Neural cell (in vitro differentiated cells): ENCODE measurements around the gene PCDHA1.

Experiments
- MXI1 ChIP-seq: fragments of 450-650 bp; conservative IDR thresholded peaks from 2 replicates; pipeline ENCODE4 v1.6.1; 2014; ENCODE audit warnings: antibody characterized with exemption, mild to moderate bottlenecking; ENCODE audit not compliant: poor library complexity, severe bottlenecking
- POLR2AphosphoS5 ChIP-seq: IDR thresholded peaks from 2 replicates; pipeline ENCODE4 v1.6.1; 2012
- TF ChIP-seq, protein P1 (sequence below): fragments of 450-650 bp; IDR thresholded peaks from 2 replicates; pipeline ENCODE4 v1.5.1; 2014; ENCODE audit warnings: antibody characterized with exemption, mild to moderate bottlenecking, moderate library complexity; ENCODE audit not compliant: poor library complexity, severe bottlenecking

DNA sequence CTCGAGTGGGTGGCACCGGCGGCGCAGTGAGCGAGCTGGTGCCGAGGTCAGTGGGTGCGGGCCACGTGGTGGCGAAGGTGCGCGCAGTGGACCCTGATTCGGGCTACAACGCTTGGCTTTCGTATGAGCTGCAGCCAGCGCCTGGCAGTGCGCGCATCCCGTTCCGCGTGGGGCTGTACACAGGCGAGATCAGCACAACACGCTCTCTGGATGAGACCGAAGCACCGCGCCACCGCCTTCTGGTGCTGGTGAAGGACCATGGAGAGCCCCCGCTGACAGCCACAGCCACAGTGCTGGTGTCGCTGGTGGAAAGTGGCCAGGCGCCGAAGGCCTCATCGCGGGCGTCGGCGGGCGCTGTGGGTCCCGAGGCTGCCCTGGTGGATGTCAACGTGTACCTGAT lies 37.5 kb downstream of the PCDHA1 start:
- TF ChIP-seq MXI1 = no peak
- TF ChIP-seq, protein P1, sequence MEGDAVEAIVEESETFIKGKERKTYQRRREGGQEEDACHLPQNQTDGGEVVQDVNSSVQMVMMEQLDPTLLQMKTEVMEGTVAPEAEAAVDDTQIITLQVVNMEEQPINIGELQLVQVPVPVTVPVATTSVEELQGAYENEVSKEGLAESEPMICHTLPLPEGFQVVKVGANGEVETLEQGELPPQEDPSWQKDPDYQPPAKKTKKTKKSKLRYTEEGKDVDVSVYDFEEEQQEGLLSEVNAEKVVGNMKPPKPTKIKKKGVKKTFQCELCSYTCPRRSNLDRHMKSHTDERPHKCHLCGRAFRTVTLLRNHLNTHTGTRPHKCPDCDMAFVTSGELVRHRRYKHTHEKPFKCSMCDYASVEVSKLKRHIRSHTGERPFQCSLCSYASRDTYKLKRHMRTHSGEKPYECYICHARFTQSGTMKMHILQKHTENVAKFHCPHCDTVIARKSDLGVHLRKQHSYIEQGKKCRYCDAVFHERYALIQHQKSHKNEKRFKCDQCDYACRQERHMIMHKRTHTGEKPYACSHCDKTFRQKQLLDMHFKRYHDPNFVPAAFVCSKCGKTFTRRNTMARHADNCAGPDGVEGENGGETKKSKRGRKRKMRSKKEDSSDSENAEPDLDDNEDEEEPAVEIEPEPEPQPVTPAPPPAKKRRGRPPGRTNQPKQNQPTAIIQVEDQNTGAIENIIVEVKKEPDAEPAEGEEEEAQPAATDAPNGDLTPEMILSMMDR = no peak
- TF ChIP-seq POLR2AphosphoS5 = no peak
